Liver (tissue), 9 donors: ENCODE data around the gene TGFBI. TPM values are rescaled to one million over a fixed set of nuclear protein-coding genes. Genes with fewer than 3 reads are reported as not detected.

Source experiments
- DNase-seq: peaks from one replicate; pipeline ENCODE4 v3.0.0-alpha.2; 2017; ENCODE audit warnings: low spot score
- H3K27ac ChIP-seq, 2 donors: one replicate each; pipeline ENCODE4 v1.7.0; 2013; ENCODE audit warnings: inconsistent platforms in 2 of 2, low read length in 2 of 2, control low read depth in 1 of 2, low read depth in 1 of 2, mild to moderate bottlenecking in 1 of 2
- H3K27me3 ChIP-seq, 4 donors: one replicate each; pipeline versions ENCODE4 v1.6.1 to v1.7.0; 2013; ENCODE audit warnings: low read length in 3 of 4, inconsistent platforms in 1 of 4, mild to moderate bottlenecking in 1 of 4, moderate library complexity in 1 of 4; ENCODE audit not compliant: control insufficient read depth in 4 of 4, insufficient read depth in 4 of 4
- H3K36me3 ChIP-seq, 4 donors: one replicate each; pipeline versions ENCODE4 v1.6.1 to v1.7.0; 2013; ENCODE audit warnings: low read length in 3 of 4, mild to moderate bottlenecking in 3 of 4, low read depth in 1 of 4, moderate library complexity in 1 of 4; ENCODE audit not compliant: control insufficient read depth in 4 of 4, insufficient read depth in 3 of 4
- H3K4me1 ChIP-seq, 4 donors: one replicate each; pipeline versions ENCODE4 v1.6.1 to v1.7.0; 2013; ENCODE audit warnings: low read length in 3 of 4, mild to moderate bottlenecking in 3 of 4, moderate library complexity in 1 of 4; ENCODE audit not compliant: control insufficient read depth in 4 of 4, insufficient read depth in 4 of 4
- H3K4me3 ChIP-seq, 3 donors: one replicate each; pipeline versions ENCODE4 v1.6.1 to v1.7.0; 2013; ENCODE audit warnings: low read length in 3 of 3, control low read depth in 1 of 3, low read depth in 1 of 3, mild to moderate bottlenecking in 1 of 3
- H3K9ac ChIP-seq, 2 donors: one replicate each; pipeline ENCODE4 v1.7.0; 2013; ENCODE audit warnings: low read length in 2 of 2, mild to moderate bottlenecking in 2 of 2, moderate library complexity in 2 of 2, control low read depth in 1 of 2, low read depth in 1 of 2
- H3K9me3 ChIP-seq, 4 donors: one replicate each; pipeline versions ENCODE4 v1.6.1 to v1.7.0; 2013; ENCODE audit warnings: low read length in 3 of 4; ENCODE audit not compliant: control insufficient read depth in 4 of 4
- FOXA1 ChIP-seq: IDR thresholded peaks from 2 replicates; pipeline ENCODE4 v1.6.1; 2016; ENCODE audit warnings: antibody characterized with exemption
- FOXA2 ChIP-seq: IDR thresholded peaks from 2 replicates; pipeline ENCODE4 v1.6.1; 2016; ENCODE audit warnings: antibody characterized with exemption
- HNF4A ChIP-seq, 2 donors: conservative IDR thresholded peaks; 2 replicates each; pipeline ENCODE4 v1.6.1; 2016; ENCODE audit warnings: antibody characterized with exemption in 2 of 2, mild to moderate bottlenecking in 2 of 2
- JUND ChIP-seq, 2 donors: IDR thresholded peaks; 2 replicates each; pipeline ENCODE4 v1.6.1; 2016; ENCODE audit warnings: antibody characterized with exemption in 2 of 2
- NR2F2 ChIP-seq: IDR thresholded peaks from 2 replicates; pipeline ENCODE4 v1.6.1; 2016; ENCODE audit warnings: antibody characterized with exemption
- RAD21 ChIP-seq, 2 donors: IDR thresholded peaks; 2 replicates each; pipeline ENCODE4 v1.6.1; 2016; ENCODE audit warnings: antibody characterized with exemption in 2 of 2, mild to moderate bottlenecking in 2 of 2
- RXRA ChIP-seq, 2 donors: IDR thresholded peaks; 2 replicates each; pipeline ENCODE4 v1.6.1; 2017 to 2018; ENCODE audit warnings: antibody characterized with exemption in 2 of 2, mild to moderate bottlenecking in 1 of 2
- TAF1 ChIP-seq: conservative IDR thresholded peaks from 2 replicates; pipeline ENCODE4 v1.6.1; 2016; ENCODE audit warnings: antibody characterized with exemption, mild to moderate bottlenecking
- YY1 ChIP-seq: IDR thresholded peaks from 2 replicates; pipeline ENCODE4 v1.6.1; 2016; ENCODE audit warnings: antibody characterized with exemption, mild to moderate bottlenecking
- WGBS: extraction: QIAGEN DNeasy Blood & Tissue Kit; methylation state at CpG from one replicate; pipeline ENCODE4 v1.1.7; 2013; 5-methylcytosine and 5-hydroxymethylcytosine counted together
- polyA plus RNA-seq, 2 donors: library from polyadenylated mRNA; stranded (reverse) in 1 of 2; unstranded in 1 of 2; fragments of 200-250 nt in 1 of 2; fragments of >200 nt in 1 of 2; fragmentation: Nextera tagmentation in 1 of 2; extraction: Ambion mirVana in 1 of 2; gene quantifications; one replicate each; pipeline versions ENCODE4 v1.2.1 to v1.2.3, GENCODE V29; 2013 to 2015
- total RNA-seq, 2 donors: library from RNA; depleted of rRNA; stranded (reverse); fragments of >200 nt; gene quantifications; one replicate each; pipeline ENCODE4 v1.2.3, GENCODE V29; 2014
- TF ChIP-seq, protein P1 (sequence below): IDR thresholded peaks from 2 replicates; pipeline ENCODE4 v1.6.1; 2016; ENCODE audit warnings: antibody characterized with exemption, mild to moderate bottlenecking
- TF ChIP-seq, protein P2 (sequence below): fragments of 150-350 bp; IDR thresholded peaks from 2 replicates; pipeline ENCODE4 v1.5.1; 2017; ENCODE audit warnings: improper control_type of control experiment, low read depth, low read length; ENCODE audit not compliant: missing input control
- TF ChIP-seq, protein P3 (sequence below): IDR thresholded peaks from 2 replicates; pipeline ENCODE4 v1.6.1; 2016; ENCODE audit warnings: antibody characterized with exemption
- TF ChIP-seq, protein P4 (sequence below): IDR thresholded peaks from 2 replicates; pipeline ENCODE4 v1.6.1; 2016; ENCODE audit warnings: antibody characterized with exemption
- donor health status: healthy.
- donor health status: healthy.
- donor health status: healthy.
- donor health status: healthy.
- donor health status: healthy.

TGFBI gene
- total and polyA plus RNA-seq, 4 donors = 33.7 to 144 (median 44.1) TPM

DNA sequence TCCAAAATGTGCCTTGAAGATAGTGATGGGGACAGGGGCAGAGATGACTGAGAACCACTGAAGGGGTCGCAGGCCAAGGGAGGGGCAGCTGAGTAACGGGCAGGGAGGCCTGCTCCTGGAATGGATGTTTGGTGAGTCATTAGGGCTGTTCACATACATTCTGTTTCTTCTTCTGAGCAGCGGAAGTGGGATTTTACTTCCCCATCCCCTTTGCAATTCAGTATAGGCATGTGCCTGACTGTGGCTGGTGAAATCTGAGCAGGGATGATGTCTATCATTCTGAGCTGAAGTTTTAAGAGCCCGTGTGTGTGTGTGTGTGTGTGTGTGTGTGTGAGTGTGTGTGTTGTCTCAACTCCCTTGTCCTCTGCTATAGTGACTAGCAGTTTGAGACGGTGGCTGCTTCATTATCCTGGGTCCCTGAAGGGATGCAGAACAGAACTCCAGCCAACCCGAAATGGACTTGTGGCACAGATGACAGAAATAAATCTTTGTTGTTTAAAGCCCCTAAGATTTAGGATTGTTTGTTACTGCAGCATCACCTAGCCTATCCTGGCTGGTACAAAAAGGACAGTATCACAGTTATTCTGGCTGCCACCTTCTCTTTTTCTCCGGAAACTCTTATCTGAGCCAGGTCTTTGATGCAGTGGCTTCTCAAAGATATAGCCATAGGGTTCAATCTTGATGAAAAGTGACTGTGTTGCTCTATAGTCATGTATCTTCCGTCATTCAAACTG is 29.2 kb upstream of the TGFBI start:
- WGBS = 85% methylated on average over 8 of the region's 8 CpGs
- TF ChIP-seq, protein P1, sequence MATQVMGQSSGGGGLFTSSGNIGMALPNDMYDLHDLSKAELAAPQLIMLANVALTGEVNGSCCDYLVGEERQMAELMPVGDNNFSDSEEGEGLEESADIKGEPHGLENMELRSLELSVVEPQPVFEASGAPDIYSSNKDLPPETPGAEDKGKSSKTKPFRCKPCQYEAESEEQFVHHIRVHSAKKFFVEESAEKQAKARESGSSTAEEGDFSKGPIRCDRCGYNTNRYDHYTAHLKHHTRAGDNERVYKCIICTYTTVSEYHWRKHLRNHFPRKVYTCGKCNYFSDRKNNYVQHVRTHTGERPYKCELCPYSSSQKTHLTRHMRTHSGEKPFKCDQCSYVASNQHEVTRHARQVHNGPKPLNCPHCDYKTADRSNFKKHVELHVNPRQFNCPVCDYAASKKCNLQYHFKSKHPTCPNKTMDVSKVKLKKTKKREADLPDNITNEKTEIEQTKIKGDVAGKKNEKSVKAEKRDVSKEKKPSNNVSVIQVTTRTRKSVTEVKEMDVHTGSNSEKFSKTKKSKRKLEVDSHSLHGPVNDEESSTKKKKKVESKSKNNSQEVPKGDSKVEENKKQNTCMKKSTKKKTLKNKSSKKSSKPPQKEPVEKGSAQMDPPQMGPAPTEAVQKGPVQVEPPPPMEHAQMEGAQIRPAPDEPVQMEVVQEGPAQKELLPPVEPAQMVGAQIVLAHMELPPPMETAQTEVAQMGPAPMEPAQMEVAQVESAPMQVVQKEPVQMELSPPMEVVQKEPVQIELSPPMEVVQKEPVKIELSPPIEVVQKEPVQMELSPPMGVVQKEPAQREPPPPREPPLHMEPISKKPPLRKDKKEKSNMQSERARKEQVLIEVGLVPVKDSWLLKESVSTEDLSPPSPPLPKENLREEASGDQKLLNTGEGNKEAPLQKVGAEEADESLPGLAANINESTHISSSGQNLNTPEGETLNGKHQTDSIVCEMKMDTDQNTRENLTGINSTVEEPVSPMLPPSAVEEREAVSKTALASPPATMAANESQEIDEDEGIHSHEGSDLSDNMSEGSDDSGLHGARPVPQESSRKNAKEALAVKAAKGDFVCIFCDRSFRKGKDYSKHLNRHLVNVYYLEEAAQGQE = no peak
- no peak for TF ChIP-seq RAD21 (IDR thresholded peaks at IDR 0.05)
- TF ChIP-seq, protein P2, sequence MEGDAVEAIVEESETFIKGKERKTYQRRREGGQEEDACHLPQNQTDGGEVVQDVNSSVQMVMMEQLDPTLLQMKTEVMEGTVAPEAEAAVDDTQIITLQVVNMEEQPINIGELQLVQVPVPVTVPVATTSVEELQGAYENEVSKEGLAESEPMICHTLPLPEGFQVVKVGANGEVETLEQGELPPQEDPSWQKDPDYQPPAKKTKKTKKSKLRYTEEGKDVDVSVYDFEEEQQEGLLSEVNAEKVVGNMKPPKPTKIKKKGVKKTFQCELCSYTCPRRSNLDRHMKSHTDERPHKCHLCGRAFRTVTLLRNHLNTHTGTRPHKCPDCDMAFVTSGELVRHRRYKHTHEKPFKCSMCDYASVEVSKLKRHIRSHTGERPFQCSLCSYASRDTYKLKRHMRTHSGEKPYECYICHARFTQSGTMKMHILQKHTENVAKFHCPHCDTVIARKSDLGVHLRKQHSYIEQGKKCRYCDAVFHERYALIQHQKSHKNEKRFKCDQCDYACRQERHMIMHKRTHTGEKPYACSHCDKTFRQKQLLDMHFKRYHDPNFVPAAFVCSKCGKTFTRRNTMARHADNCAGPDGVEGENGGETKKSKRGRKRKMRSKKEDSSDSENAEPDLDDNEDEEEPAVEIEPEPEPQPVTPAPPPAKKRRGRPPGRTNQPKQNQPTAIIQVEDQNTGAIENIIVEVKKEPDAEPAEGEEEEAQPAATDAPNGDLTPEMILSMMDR = no peak
- no peak for TF ChIP-seq NR2F2
- no peak for TF ChIP-seq FOXA2
- TF ChIP-seq, protein P3, sequence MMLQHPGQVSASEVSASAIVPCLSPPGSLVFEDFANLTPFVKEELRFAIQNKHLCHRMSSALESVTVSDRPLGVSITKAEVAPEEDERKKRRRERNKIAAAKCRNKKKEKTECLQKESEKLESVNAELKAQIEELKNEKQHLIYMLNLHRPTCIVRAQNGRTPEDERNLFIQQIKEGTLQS = no peak
- TF ChIP-seq RXRA (IDR thresholded peaks at IDR 0.05) = no peak
- TF ChIP-seq, protein P4, sequence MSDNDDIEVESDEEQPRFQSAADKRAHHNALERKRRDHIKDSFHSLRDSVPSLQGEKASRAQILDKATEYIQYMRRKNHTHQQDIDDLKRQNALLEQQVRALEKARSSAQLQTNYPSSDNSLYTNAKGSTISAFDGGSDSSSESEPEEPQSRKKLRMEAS = no peak
- no peak for TF ChIP-seq JUND (IDR thresholded peaks at IDR 0.05)
- Histone ChIP-seq H3K4me3 (no peak overlapping the region), H3K27me3 (no peaks in the 10 kb centered on the region), H3K9me3 (no peaks in the 10 kb centered on the region), H3K36me3 (no peaks in the 10 kb centered on the region), H3K27ac (no peak overlapping the region), H3K4me1 (no peaks in the 10 kb centered on the region), H3K9ac (peak overlapping the region in 1 of 2 donors; percentile 12)
- no peak for DNase-seq

DNA sequence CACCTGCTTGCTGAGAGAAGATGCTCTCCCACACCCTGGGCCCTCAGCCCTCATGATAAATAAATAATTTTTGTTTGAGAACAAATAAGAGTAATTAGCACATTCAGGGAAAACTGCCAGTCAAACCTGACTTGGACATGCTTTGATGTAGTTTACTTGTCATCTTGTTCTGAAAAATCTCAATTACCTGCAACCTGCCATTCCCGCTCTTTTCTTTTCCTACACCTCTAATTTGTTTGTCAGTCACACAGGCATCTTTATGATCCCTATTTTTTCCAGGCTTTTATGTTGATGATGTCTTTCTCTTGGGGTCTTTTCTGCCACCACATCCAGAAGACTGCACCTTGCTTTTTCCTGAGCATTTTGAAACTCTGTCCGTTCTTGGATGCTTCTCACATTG is 28.6 kb upstream of the TGFBI start:
- Histone ChIP-seq H3K4me1 (no peaks in the 10 kb centered on the region), H3K9me3 (no peaks in the 10 kb centered on the region), H3K36me3 (no peaks in the 10 kb centered on the region), H3K27ac (no peak overlapping the region), H3K9ac (peak overlapping the region in 1 of 2 donors; percentile 12), H3K27me3 (no peaks in the 10 kb centered on the region), H3K4me3 (no peak overlapping the region)
- no peak for DNase-seq
- TF ChIP-seq FOXA1 (no peak), TAF1 (no peak), YY1 (no peak), HNF4A (conservative IDR thresholded peaks at IDR 0.05) (no peak), JUND (IDR thresholded peaks at IDR 0.05) (no peak)
- TF ChIP-seq, protein P4 = no peak
- TF ChIP-seq, protein P2 = no peak
- WGBS = 96% methylated on average over 2 of the region's 2 CpGs
